Stomach (tissue), 4 donors: ENCODE results near the gene EGFLAM.

Source experiments
- EP300 ChIP-seq: sonication (generic); formaldehyde crosslinking; IDR thresholded peaks from one replicate; pipeline ENCODE4 v1.6.1; 2017; ENCODE audit warnings: antibody characterized with exemption
- POLR2AphosphoS5 ChIP-seq, 3 donors: sonication (generic); formaldehyde crosslinking; IDR thresholded peaks; one replicate each; pipeline ENCODE4 v1.6.1; 2016; ENCODE audit warnings: antibody characterized with exemption in 3 of 3

GRCh38 chr5:38471709-38472108, 213.3 kb downstream of the EGFLAM start:
- TF ChIP-seq POLR2AphosphoS5 (IDR thresholded peaks at IDR 0.05) (no peak), EP300 (no peak)
